ENCODE measurements around the gene RGS10. TPM values are rescaled to one million over a fixed set of nuclear protein-coding genes. Genes with fewer than 3 reads are reported as not detected.

Gene RGS10
- total RNA-seq, 2 experiments from 2014 or later, result 151 to 172 TPM

DNA sequence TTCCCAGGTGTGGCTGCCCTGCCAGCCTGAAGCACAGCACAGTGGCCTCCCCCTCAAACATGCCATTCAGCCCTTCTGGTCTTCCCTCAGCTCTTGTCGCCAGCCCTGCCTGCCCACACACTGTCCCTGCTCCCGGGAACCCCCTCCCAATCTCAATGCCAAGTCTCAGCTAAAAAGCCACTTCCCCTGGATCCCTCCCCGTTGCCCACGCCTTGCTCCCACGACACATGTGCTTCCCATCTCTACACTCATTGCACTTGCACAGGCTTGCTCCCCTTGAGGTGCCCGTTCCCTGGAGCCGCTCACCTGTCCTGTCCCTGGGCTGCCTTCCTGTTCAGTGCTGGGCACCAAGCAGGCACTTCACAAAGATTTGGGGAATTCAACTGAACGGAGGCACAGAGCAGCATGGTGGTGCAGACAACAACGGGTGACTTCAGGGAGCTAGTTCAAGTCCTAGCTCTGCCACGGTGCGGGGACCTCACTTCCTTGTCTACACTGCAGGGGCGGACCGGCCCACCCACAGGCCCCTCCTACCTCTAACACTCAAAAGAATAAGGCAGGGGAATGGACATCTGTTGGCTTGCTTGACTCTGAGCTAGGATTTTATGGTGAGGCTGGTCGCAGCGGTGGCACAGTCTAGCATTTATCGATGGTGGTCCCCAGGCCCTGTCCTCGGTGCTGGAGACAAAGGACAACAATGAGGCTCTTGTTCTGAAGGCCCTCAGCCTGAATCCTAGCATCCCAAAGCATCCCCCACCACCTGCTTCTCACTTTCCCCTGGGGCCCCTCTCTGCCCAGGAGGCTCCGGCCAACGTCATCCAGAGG is 18.4 kb downstream of the RGS10 start:
- H3K27ac Mint-ChIP-seq, result peak overlapping the region; percentile 46
- H3K4me3 Mint-ChIP-seq, result no peak overlapping the region
- H3K4me1 Mint-ChIP-seq, result peaks cover 45% of the 10 kb centered on the region
- ChIA-PET CTCF (interaction anchor here (1.1 to 1.6 kb wide), 3 partner anchors 19 to 34 kb away, joined by 3 to 4 read pairs (median 3); partner anchors contain the start of gene RGS10), POLR2A (no interaction called here)
- no peaks in the 10 kb centered on the region for H3K27me3 Mint-ChIP-seq
- H3K36me3 Mint-ChIP-seq (ENCODE audit: low read depth), result peaks cover 69% of the 10 kb centered on the region
- no peaks in the 10 kb centered on the region for H3K9me3 Mint-ChIP-seq
- no peak for DNase-seq

DNA sequence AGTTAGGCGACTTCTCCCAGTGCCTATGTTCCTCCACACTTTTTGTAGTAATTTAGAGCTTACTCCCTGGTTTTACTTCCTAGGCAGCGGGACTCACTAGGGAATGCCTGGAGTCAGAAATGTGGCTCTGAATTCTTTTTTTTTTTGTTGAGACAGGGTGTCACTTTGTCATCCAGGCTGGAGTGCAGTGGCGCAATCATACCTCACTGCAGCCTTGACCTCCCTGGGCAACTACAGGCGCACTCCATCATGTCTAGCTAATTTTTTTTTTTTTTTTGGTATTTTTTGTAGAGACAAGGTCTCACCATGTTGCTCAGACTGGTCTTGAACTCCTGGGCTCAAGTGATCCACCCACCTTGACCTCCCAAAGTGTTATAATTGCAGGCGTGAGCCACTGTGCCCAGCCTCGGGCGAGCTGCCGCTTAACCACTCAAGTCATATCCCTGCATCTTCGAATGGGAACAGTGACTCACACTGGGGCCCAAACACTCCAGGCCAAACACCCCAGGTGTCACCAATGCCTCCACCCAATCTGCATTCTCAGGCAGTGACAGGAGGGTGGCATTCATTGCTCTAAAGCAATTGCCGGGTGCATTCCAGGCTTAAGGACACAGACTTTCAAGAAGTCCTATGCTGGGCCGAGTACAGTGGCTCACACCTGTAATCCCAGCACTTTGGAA is 19.6 kb downstream of the RGS10 start:
- no peak for DNase-seq
- H3K4me1 Mint-ChIP-seq, result peaks cover 54% of the 10 kb centered on the region
- H3K4me3 Mint-ChIP-seq, result no peak overlapping the region
- CTCF ChIA-PET, result interaction anchor here (0.6 to 1.6 kb wide), 7 partner anchors 20 to 91 kb away, joined by 3 to 5 read pairs (median 4); partner anchors contain the start of gene RGS10
- POLR2A ChIA-PET, result interaction anchor here (0.6 kb wide), 1 partner anchor 8 kb away, joined by 3 read pairs; no protein-coding TSS in a partner anchor
- no peaks in the 10 kb centered on the region for H3K27me3 Mint-ChIP-seq
- peaks cover 78% of the 10 kb centered on the region for H3K36me3 Mint-ChIP-seq (ENCODE audit: low read depth)
- no peak overlapping the region for H3K27ac Mint-ChIP-seq
- H3K9me3 Mint-ChIP-seq, result no peaks in the 10 kb centered on the region

DNA sequence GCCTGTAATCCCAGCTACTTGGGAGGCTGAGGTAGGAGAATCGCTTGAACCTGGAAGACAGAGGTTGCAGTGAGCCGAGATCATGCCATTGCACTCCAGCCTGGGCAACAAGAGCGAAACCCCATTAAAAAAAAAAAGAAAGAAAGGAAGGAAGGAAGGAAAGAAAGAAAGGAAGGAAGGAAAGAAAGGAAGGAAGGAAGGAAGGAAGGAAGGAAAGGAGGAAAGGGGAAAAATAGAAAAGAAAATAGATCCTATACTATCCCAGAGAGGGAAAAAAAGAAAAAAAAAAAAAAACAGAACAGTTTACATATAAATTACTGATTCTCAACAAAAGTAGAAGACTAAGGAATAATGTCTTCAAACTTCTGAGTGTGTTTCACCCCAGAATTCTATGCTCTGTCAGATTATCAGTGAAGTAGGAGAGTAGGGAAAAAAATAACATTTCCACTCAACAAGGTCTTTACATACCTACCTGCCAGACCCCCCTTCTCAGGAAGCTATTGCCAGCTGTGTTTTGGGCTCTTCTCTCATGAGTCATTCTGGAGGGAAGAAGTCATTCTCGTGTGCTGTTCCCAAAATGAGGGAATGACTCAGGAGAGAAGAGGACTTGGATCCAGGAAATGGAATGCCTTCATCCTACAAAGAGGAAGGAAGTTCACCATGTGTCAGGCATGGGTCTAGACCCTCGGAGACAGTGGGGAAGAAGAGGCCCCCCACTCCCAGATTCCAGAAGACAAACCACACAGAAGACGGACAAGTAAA is 20.9 kb downstream of the RGS10 start:
- H3K4me1 Mint-ChIP-seq, result peaks cover 54% of the 10 kb centered on the region
- CTCF ChIA-PET, result interaction anchor here (1.0 to 1.7 kb wide), 2 partner anchors 20 to 91 kb away, joined by 3 to 8 read pairs; partner anchors contain the start of gene RGS10
- H3K27ac Mint-ChIP-seq, result no peak overlapping the region
- no peak for DNase-seq
- H3K36me3 Mint-ChIP-seq (ENCODE audit: low read depth), result peaks cover 76% of the 10 kb centered on the region
- H3K4me3 Mint-ChIP-seq, result no peak overlapping the region
- POLR2A ChIA-PET, result no interaction called here
- no peaks in the 10 kb centered on the region for H3K9me3 Mint-ChIP-seq
- no peaks in the 10 kb centered on the region for H3K27me3 Mint-ChIP-seq

DNA sequence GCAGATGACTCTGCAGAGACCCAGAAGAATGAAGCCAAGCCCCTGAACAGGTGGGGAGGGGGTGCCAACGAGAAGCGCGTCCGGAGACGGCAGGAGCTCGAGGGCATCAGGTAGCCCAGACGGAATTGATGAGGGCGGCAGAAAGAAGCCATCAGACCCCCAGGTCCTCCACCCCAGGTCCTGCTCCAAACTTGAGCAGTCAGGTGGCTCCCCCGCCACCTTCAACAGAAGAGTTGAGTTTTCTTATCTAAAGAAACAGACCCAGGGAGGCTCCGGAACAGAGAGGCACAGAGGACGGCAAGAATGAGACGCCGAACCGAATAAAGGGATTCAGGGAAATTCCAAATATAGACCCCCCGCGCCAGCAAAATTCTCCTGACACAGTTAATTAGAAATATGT is 22.2 kb downstream of the RGS10 start:
- Mint-ChIP-seq H3K4me1 (peaks cover 66% of the 10 kb centered on the region), H3K4me3 (no peak overlapping the region), H3K27me3 (no peaks in the 10 kb centered on the region), H3K9me3 (no peaks in the 10 kb centered on the region), H3K36me3 (ENCODE audit: low read depth) (peaks cover 72% of the 10 kb centered on the region), H3K27ac (no peak overlapping the region)
- ChIA-PET POLR2A (no interaction called here), CTCF (interaction anchor here (2.7 kb wide), 1 partner anchor 23 kb away, joined by 8 read pairs; the partner anchor contains the start of gene RGS10)
- no peak for DNase-seq

- Mint-ChIP-seq H3K4me1 (peaks cover 70% of the 10 kb centered on the region), H3K36me3 (ENCODE audit: low read depth) (peaks cover 67% of the 10 kb centered on the region), H3K4me3 (peak overlapping the region; percentile 22), H3K9me3 (no peaks in the 10 kb centered on the region), H3K27ac (peak overlapping the region; percentile 88), H3K27me3 (no peaks in the 10 kb centered on the region)
- DNase-seq, result no peak
- ChIA-PET POLR2A (no interaction called here), CTCF (interaction anchor here (0.6 to 2.7 kb wide), 4 partner anchors 24 to 464 kb away, joined by 3 to 8 read pairs (median 4); partner anchors contain the start of gene RGS10)
Observed at GRCh38 chr10:119518936-119519335, 23.6 kb downstream of the RGS10 start.

- peaks cover 67% of the 10 kb centered on the region for H3K36me3 Mint-ChIP-seq (ENCODE audit: low read depth)
- H3K9me3 Mint-ChIP-seq, result no peaks in the 10 kb centered on the region
- no peak for DNase-seq
- peaks cover 72% of the 10 kb centered on the region for H3K4me1 Mint-ChIP-seq
- POLR2A ChIA-PET, result no interaction called here
- H3K27me3 Mint-ChIP-seq, result no peaks in the 10 kb centered on the region
- H3K4me3 Mint-ChIP-seq, result peak overlapping the region; percentile 53
- CTCF ChIA-PET, result interaction anchor here (0.6 to 2.7 kb wide), 7 partner anchors 25 to 318 kb away, joined by 3 to 8 read pairs (median 4); partner anchors contain the start of genes GRK5 and RGS10
- peak overlapping the region; percentile 88 for H3K27ac Mint-ChIP-seq
Observed at GRCh38 chr10:119518176-119518575, 24.3 kb downstream of the RGS10 start.

GRCh38 chr10:119517235-119518141 is 25.0 kb downstream of the RGS10 start:
- Mint-ChIP-seq H3K9me3 (no peaks in the 10 kb centered on the region), H3K27ac (peak overlapping the region; percentile 88), H3K27me3 (no peaks in the 10 kb centered on the region), H3K36me3 (ENCODE audit: low read depth) (peaks cover 60% of the 10 kb centered on the region), H3K4me1 (peaks cover 70% of the 10 kb centered on the region), H3K4me3 (peak overlapping the region; percentile 53)
- DNase-seq, result peak; percentile 60
- POLR2A ChIA-PET, result interaction anchor here (0.7 to 0.8 kb wide), 2 partner anchors 12 to 21 kb away, joined by 3 read pairs; no protein-coding TSS in a partner anchor
- CTCF ChIA-PET, result interaction anchor here (0.8 to 2.7 kb wide), 9 partner anchors 10 to 318 kb away, joined by 3 to 8 read pairs (median 4); partner anchors contain the start of genes GRK5 and RGS10

DNA sequence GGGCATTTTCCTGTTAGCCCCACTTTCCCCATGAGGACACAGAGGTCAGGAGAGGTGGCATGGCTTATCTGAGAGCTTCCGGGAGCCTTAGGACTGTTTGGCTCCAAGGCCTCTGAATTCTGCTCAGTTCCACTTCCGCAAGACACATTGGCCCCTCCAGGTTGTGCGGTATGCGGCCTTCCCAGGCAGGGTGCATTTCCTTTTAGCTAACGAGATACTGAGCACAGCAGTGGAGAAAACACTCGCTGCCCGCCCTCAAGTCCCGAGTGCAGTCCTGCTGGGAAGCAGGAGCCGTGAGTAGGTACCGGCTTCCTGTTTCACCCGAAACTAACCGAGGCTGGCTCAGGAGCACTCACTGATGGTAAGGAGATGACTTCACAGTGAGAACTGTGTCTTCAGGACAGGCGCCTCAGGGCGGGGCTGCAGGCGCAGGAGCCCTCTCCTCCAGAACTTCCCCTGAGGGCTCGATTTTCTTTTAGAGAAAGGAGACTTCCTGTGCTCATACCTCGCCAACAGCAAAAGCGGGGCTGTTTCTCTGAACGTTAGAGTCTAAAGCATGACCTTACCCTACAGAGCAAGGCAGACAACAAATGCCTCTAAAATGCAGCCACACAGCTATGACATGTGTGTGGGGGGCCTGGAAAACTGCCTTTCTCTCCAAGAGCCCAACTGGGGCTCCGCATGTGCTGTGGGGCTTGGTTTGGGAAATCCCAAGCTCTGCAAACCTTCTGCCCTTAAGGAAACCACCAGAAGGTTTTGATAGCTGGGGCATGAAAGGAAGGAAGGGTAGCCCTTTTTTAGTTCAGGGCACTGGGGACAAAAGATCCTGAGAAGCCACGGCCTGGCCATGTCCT is 25.9 kb downstream of the RGS10 start:
- Mint-ChIP-seq H3K36me3 (ENCODE audit: low read depth) (peaks cover 56% of the 10 kb centered on the region), H3K4me1 (peaks cover 72% of the 10 kb centered on the region), H3K4me3 (peak overlapping the region; percentile 53), H3K27me3 (no peaks in the 10 kb centered on the region), H3K27ac (peak overlapping the region; percentile 88), H3K9me3 (no peaks in the 10 kb centered on the region)
- peak; percentile 79 for DNase-seq
- CTCF ChIA-PET, result interaction anchor here (0.9 to 2.0 kb wide), 6 partner anchors 11 to 317 kb away, joined by 3 to 6 read pairs (median 4); no protein-coding TSS in a partner anchor
- POLR2A ChIA-PET, result interaction anchor here (0.8 kb wide), 1 partner anchor 22 kb away, joined by 3 read pairs; no protein-coding TSS in a partner anchor

GRCh38 chr10:119515511-119516045 is 26.9 kb downstream of the RGS10 start:
- Mint-ChIP-seq H3K36me3 (ENCODE audit: low read depth) (peaks cover 56% of the 10 kb centered on the region), H3K27ac (peak overlapping the region; percentile 88), H3K9me3 (no peaks in the 10 kb centered on the region), H3K27me3 (no peaks in the 10 kb centered on the region), H3K4me1 (peaks cover 73% of the 10 kb centered on the region), H3K4me3 (no peak overlapping the region)
- CTCF ChIA-PET, result interaction anchor here (0.9 kb wide), 1 partner anchor 53 kb away, joined by 4 read pairs; no protein-coding TSS in a partner anchor
- DNase-seq, result no peak
- POLR2A ChIA-PET, result no interaction called here

GRCh38 chr10:119514819-119515218 is 27.7 kb downstream of the RGS10 start:
- H3K27ac Mint-ChIP-seq, result peak overlapping the region; percentile 88
- no peak overlapping the region for H3K4me3 Mint-ChIP-seq
- peaks cover 72% of the 10 kb centered on the region for H3K4me1 Mint-ChIP-seq
- no peaks in the 10 kb centered on the region for H3K27me3 Mint-ChIP-seq
- ChIA-PET CTCF (interaction anchor here (0.8 kb wide), 1 partner anchor 129 kb away, joined by 3 read pairs; no protein-coding TSS in a partner anchor), POLR2A (interaction anchor here (0.6 kb wide), 1 partner anchor 9 kb away, joined by 3 read pairs; no protein-coding TSS in a partner anchor)
- DNase-seq, result no peak
- peaks cover 56% of the 10 kb centered on the region for H3K36me3 Mint-ChIP-seq (ENCODE audit: low read depth)
- no peaks in the 10 kb centered on the region for H3K9me3 Mint-ChIP-seq

Measured in activated CD4-positive, alpha-beta T cell treated with anti-CD3 and anti-CD28 coated beads, Interleukin-2, amount 10 ng/mL, durations not matched to agents 7 days and 5 days (primary cell).